Prostate gland (tissue), 2 donors: Measurements from ENCODE around the gene MPP3. TPM values are rescaled to one million over a fixed set of nuclear protein-coding genes. Genes with fewer than 3 reads are reported as not detected.

Experiments used
- DNase-seq: peaks from one replicate; pipeline ENCODE4 v3.0.0-alpha.2; 2019; ENCODE audit warnings: low spot score
- H3K27ac ChIP-seq, 2 donors: fragments of 200-600 bp; sonication (generic); 2 replicates each; pipeline ENCODE4 v1.5.1; 2017 to 2019
- H3K27me3 ChIP-seq: fragments of 200-600 bp; sonication (generic); replicated peaks from 2 replicates; pipeline ENCODE4 v1.5.1; 2019; ENCODE audit not compliant: insufficient read depth
- H3K36me3 ChIP-seq, 2 donors: fragments of 200-600 bp; sonication (generic); 1 replicate in 1 of 2; 2 replicates in 1 of 2; pipeline versions ENCODE4 v1.5.1 to v1.8.1; 2017 to 2019
- H3K4me1 ChIP-seq: fragments of 200-600 bp; sonication (generic); replicated peaks from 2 replicates; pipeline ENCODE4 v1.5.1; 2019
- H3K4me3 ChIP-seq, 2 donors: fragments of 200-600 bp; sonication (generic); 2 replicates each; pipeline ENCODE4 v1.5.1; 2017 to 2019
- H3K9me3 ChIP-seq: fragments of 200-600 bp; sonication (generic); 2 replicates; pipeline ENCODE4 v1.5.1; 2017
- POLR2A ChIP-seq: fragments of 450-650 bp; IDR thresholded peaks from one replicate; pipeline ENCODE4 v1.6.1; 2016; ENCODE audit warnings: antibody characterized with exemption, mild to moderate bottlenecking
- POLR2AphosphoS5 ChIP-seq: sonication (generic); formaldehyde crosslinking; IDR thresholded peaks from one replicate; pipeline ENCODE4 v1.6.1; 2017; ENCODE audit warnings: antibody characterized with exemption
- WGBS: methylation state at CpG from one replicate; pipeline ENCODE4 v1.1.5; 2018; 5-methylcytosine and 5-hydroxymethylcytosine counted together
- intact Hi-C: fragments of 100-400 bp; cut with DNase I; formaldehyde crosslinking; loops from one replicate; pipeline ENCODE4 v1.14.2; 2022
- total RNA-seq, 2 donors: library from RNA; depleted of rRNA; stranded (reverse); fragments of >200 nt; gene quantifications; one replicate each; pipeline ENCODE4 v1.1.0, GENCODE V29; 2016
- TF ChIP-seq, protein P1 (sequence below), 4 experiments: fragments of 200-600 bp in 2 of 4; fragments of 450-650 bp in 2 of 4; sonication (generic) in 2 of 4; IDR thresholded peaks; 1 replicate in 3 of 4; 2 replicates in 1 of 4; pipeline ENCODE4 v1.5.1; 2016 to 2019; ENCODE audit warnings: antibody characterized with exemption in 4 of 4, mild to moderate bottlenecking in 2 of 4, moderate library complexity in 2 of 4

The MPP3 gene
- total RNA-seq, 2 donors from 2014 or later: 4.4 to 16.4 TPM

DNA sequence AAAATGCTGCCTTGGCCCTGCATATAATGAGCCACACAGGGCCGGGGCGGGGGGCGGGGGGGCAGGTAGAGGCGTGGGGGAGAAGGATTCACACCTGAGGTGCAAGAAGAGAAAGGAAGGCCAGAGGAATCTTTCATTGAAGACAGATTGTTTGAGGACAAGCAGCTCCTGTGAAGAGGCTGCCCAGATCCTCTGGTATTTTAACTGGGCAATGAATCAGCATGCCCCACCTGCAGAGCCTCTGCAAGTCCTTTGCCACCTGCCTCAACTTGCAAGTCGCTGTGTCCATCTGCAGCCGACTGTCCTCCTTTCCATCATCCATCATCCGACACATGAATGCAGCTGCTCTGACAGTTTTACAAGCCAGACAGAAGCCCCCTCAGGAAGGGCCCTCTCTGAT lies 73.1 kb downstream of the MPP3 start:
- no peak for DNase-seq
- peaks cover 6% of the 10 kb centered on the region for H3K27me3 ChIP-seq
- H3K9me3 ChIP-seq: no peaks in the 10 kb centered on the region
- intact Hi-C loops: loop anchor here (1.0 to 10.0 kb wide), 3 partner anchors 66 to 185 kb away; partner anchors contain the start of gene CD300LG
- H3K4me1 ChIP-seq: no peaks in the 10 kb centered on the region
- no peaks in the 10 kb centered on the region for H3K36me3 ChIP-seq
- H3K4me3 ChIP-seq: no peak overlapping the region
- H3K27ac ChIP-seq: no peak overlapping the region
- TF ChIP-seq POLR2A: no peak
- TF ChIP-seq, protein P1, sequence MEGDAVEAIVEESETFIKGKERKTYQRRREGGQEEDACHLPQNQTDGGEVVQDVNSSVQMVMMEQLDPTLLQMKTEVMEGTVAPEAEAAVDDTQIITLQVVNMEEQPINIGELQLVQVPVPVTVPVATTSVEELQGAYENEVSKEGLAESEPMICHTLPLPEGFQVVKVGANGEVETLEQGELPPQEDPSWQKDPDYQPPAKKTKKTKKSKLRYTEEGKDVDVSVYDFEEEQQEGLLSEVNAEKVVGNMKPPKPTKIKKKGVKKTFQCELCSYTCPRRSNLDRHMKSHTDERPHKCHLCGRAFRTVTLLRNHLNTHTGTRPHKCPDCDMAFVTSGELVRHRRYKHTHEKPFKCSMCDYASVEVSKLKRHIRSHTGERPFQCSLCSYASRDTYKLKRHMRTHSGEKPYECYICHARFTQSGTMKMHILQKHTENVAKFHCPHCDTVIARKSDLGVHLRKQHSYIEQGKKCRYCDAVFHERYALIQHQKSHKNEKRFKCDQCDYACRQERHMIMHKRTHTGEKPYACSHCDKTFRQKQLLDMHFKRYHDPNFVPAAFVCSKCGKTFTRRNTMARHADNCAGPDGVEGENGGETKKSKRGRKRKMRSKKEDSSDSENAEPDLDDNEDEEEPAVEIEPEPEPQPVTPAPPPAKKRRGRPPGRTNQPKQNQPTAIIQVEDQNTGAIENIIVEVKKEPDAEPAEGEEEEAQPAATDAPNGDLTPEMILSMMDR (IDR thresholded peaks at IDR 0.05): no peak
- no peak for TF ChIP-seq POLR2AphosphoS5
- WGBS: 34% methylated on average over 7 of the region's 7 CpGs

DNA sequence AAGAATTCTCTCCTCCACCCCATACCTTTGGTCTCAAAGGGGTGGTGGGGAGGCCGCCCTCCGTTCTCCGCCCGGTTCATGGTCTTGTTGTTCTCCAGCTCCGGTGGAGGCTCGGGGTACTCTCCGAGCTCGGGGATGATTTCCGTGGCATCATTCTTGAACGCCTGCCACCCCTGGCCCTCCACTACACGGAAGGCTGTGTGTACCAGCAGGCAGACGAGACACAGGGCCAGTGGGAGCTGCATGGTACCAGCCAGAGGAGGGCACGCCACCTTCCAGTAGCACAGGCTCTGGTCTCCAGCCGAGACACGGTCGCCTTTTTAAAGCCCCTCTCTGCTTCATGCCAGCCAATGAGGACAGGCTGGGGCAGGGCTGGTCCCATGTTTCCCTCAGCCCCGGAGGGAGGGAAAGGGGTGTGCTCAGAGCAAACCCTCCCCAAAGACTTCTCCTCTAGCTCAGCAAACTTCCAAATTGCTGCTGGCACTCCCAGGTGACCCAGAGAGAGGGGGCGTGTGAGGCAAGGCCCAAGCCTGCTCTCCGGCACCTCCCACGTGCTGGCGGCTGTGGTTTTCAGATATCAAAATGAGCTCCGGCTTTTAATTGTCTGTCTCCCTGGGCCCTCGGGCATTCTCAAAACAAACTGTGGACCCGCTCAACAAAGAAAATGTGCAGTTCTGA lies 74.3 kb downstream of the MPP3 start, which contains the start of gene SOST:
TSS of gene SOST (minus strand) at position 295 of the 678 bp plus-strand sequence. CDS start at position 245, 50 bp downstream.
- H3K27ac ChIP-seq: no peak within 1 kb of the TSS
- no peaks in the 10 kb centered on the region for H3K36me3 ChIP-seq
- H3K4me3 ChIP-seq: no peak within 1 kb of the TSS
- no peaks in the 10 kb centered on the region for H3K9me3 ChIP-seq
- intact Hi-C loops: loop anchor here (10.0 kb wide), 1 partner anchor 184 kb away; no protein-coding TSS in a partner anchor
- 55% methylated on average over 24 of the region's 24 CpGs for WGBS
- H3K4me1 ChIP-seq: no peaks in the 10 kb centered on the region
- H3K27me3 ChIP-seq: peaks cover 6% of the 10 kb centered on the region
- TF ChIP-seq POLR2AphosphoS5 (no peak), POLR2A (no peak)
- TF ChIP-seq, protein P1 (IDR thresholded peaks at IDR 0.05): no peak
- DNase-seq: no peak

DNA sequence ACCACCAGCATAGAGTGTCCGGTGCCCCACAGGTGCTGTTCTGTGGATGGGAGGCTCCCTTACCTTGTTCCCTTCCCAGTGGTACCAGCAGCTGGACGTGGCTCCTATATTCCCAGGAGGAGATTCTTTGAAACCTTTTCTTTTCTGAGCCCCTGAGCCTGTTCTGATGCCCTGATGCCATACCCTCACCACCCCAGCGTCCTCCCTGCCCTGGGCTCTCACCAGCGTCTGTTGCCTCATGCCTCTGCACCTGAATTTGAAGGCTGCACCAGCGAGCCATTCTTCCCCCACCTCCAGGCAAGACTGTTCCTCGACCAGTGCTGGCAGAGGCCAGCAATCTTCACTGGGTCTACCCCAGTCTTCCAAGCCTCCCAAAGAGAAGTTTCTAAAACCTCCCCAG lies 74.9 kb downstream of the MPP3 start:
- TF ChIP-seq, protein P1 (IDR thresholded peaks at IDR 0.05): no peak
- no peak for TF ChIP-seq POLR2AphosphoS5
- TF ChIP-seq POLR2A: no peak
- peaks cover 6% of the 10 kb centered on the region for H3K27me3 ChIP-seq
- H3K4me1 ChIP-seq: no peaks in the 10 kb centered on the region
- intact Hi-C loops: loop anchor here (10.0 kb wide), 1 partner anchor 183 kb away; no protein-coding TSS in a partner anchor
- DNase-seq: no peak
- H3K27ac ChIP-seq: no peak overlapping the region
- H3K9me3 ChIP-seq: no peaks in the 10 kb centered on the region
- no peak overlapping the region for H3K4me3 ChIP-seq
- H3K36me3 ChIP-seq: no peaks in the 10 kb centered on the region
- WGBS: 84% methylated on average over 6 of the region's 6 CpGs

DNA sequence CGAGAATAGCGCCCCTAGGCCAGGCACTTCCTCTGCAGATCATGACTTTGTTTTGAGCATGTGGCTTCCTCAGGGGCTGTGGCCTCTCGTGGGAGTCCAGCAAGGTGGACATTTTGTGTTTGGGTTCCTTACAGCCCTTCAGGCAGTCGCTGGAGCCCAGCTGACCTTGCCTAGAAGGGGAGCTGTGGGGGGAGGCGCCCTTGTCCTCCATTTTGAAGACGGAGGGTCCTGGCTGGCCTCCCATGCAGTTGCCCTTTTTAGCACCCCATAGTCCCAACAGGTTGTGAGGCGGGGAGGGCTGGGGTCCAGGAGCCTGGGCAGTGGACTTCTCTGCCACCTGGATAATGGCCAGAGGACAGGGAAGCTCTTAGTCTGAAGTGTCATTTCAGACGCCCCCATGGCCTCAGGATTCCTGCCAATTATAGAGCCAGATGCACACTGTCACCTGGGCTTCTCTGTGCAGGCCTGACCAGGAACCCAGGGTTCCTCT lies 75.7 kb downstream of the MPP3 start:
- Histone ChIP-seq H3K9me3 (no peaks in the 10 kb centered on the region), H3K4me1 (no peaks in the 10 kb centered on the region), H3K4me3 (no peak overlapping the region), H3K27me3 (peaks cover 6% of the 10 kb centered on the region), H3K36me3 (no peaks in the 10 kb centered on the region), H3K27ac (no peak overlapping the region)
- 93% methylated on average over 8 of the region's 8 CpGs for WGBS
- intact Hi-C loops: loop anchor here (10.0 kb wide), 1 partner anchor 182 kb away; no protein-coding TSS in a partner anchor
- DNase-seq: no peak
- TF ChIP-seq POLR2AphosphoS5 (no peak), POLR2A (no peak)
- TF ChIP-seq, protein P1 (IDR thresholded peaks at IDR 0.05): no peak
